GM23338 (cell line): ENCODE results near the gene FRRS1L. TPM values are rescaled to one million over a fixed set of nuclear protein-coding genes. Genes with fewer than 3 reads are reported as not detected.

ENCODE experiments used
- ATAC-seq: fragments of 200-7000 bp; cut with Tn5 transposase; 3 replicates; pipeline ENCODE4 v1.9.1; 2020
- DNase-seq: peaks from one replicate; pipeline ENCODE4 v3.0.0-alpha.2; 2015; ENCODE audit warnings: low spot score
- H2AFZ ChIP-seq: fragments of 200-600 bp; sonication (generic); 2 replicates; pipeline ENCODE4 v1.8.0; 2016; ENCODE audit warnings: antibody characterized with exemption, mild to moderate bottlenecking, moderate library complexity
- H3F3A ChIP-seq: fragments of 200-600 bp; sonication (generic); replicated peaks from 2 replicates; pipeline ENCODE4 v1.8.0; 2017; ENCODE audit warnings: antibody characterized with exemption, mixed run types, low read depth
- H3K27ac ChIP-seq: fragments of 200-600 bp; sonication (generic); 2 replicates; pipeline ENCODE4 v1.6.1; 2016; ENCODE audit warnings: low read depth
- H3K27me3 ChIP-seq: fragments of 200-600 bp; sonication (generic); 2 replicates; pipeline ENCODE4 v1.8.0; 2016; ENCODE audit warnings: mild to moderate bottlenecking, mixed run types, moderate library complexity; ENCODE audit not compliant: insufficient read depth
- H3K36me3 ChIP-seq: fragments of 200-600 bp; sonication (generic); 2 replicates; pipeline ENCODE4 v1.8.0; 2016; ENCODE audit warnings: mild to moderate bottlenecking; ENCODE audit not compliant: insufficient read depth
- H3K4me1 ChIP-seq: fragments of 200-600 bp; sonication (generic); 2 replicates; pipeline ENCODE4 v1.8.0; 2016; ENCODE audit warnings: mild to moderate bottlenecking, moderate library complexity; ENCODE audit not compliant: insufficient read depth
- H3K4me2 ChIP-seq: fragments of 200-600 bp; sonication (generic); 2 replicates; pipeline ENCODE4 v1.7.1; 2017; ENCODE audit warnings: mixed run types
- H3K4me3 ChIP-seq: fragments of 200-600 bp; sonication (generic); 2 replicates; pipeline ENCODE4 v1.6.1; 2016; ENCODE audit warnings: mixed run types
- H3K79me2 ChIP-seq: fragments of 200-600 bp; sonication (generic); replicated peaks from 2 replicates; pipeline ENCODE4 v1.8.0; 2017; ENCODE audit warnings: mild to moderate bottlenecking; ENCODE audit not compliant: insufficient read depth
- H3K9me2 ChIP-seq: fragments of 200-600 bp; sonication (generic); 2 replicates; pipeline ENCODE4 v1.8.0; 2017; ENCODE audit not compliant: insufficient read depth
- H4K20me1 ChIP-seq: fragments of 200-600 bp; sonication (generic); replicated peaks from 2 replicates; pipeline ENCODE4 v1.8.0; 2017; ENCODE audit warnings: mild to moderate bottlenecking; ENCODE audit not compliant: insufficient read depth
- H3K27ac Mint-ChIP-seq: 2 replicates; pipeline ENCODE4 v1.8.0; 2020; ENCODE audit warnings: inconsistent platforms, mild to moderate bottlenecking, moderate library complexity, mixed read lengths
- H3K27me3 Mint-ChIP-seq: 3 replicates; pipeline ENCODE4 v1.8.0; 2022; ENCODE audit warnings: low read depth, mild to moderate bottlenecking, moderate library complexity, mixed read lengths, inconsistent platforms; ENCODE audit not compliant: insufficient read depth, poor library complexity
- H3K36me3 Mint-ChIP-seq: 3 replicates; pipeline ENCODE4 v1.8.0; 2021; ENCODE audit warnings: low read depth, mild to moderate bottlenecking, inconsistent platforms, moderate library complexity, mixed read lengths
- H3K4me1 Mint-ChIP-seq: 3 replicates; pipeline ENCODE4 v1.8.0; 2020; ENCODE audit warnings: mild to moderate bottlenecking, inconsistent platforms, mixed read lengths
- H3K4me3 Mint-ChIP-seq: 3 replicates; pipeline ENCODE4 v1.8.0; 2021; ENCODE audit warnings: moderate library complexity, mild to moderate bottlenecking, inconsistent platforms, mixed read lengths
- H3K9me3 Mint-ChIP-seq: 3 replicates; pipeline ENCODE4 v1.8.0; 2020; ENCODE audit warnings: moderate library complexity, mild to moderate bottlenecking, inconsistent platforms, mixed read lengths
- CREB1 ChIP-seq: fragments of 250-450 bp; sonication (Bioruptor Pico); IDR thresholded peaks from 2 replicates; pipeline ENCODE4 v1.5.0; 2020; ENCODE audit warnings: low read depth, mild to moderate bottlenecking, moderate library complexity
- EZH2 ChIP-seq: fragments of 200-600 bp; sonication (generic); IDR thresholded peaks from one replicate; pipeline ENCODE4 v1.8.0; 2017; ENCODE audit warnings: antibody characterized with exemption, mild to moderate bottlenecking, low read depth; ENCODE audit not compliant: unreplicated experiment
- EZH2phosphoT487 ChIP-seq: fragments of 200-600 bp; sonication (generic); IDR thresholded peaks from one replicate; pipeline ENCODE4 v1.8.1; 2018; ENCODE audit warnings: antibody characterized with exemption; ENCODE audit not compliant: unreplicated experiment
- JUNB ChIP-seq: IDR thresholded peaks from one replicate; pipeline ENCODE4 v1.6.1; 2016; ENCODE audit warnings: antibody characterized with exemption; ENCODE audit not compliant: unreplicated experiment
- NANOG ChIP-seq: IDR thresholded peaks from 2 replicates; pipeline ENCODE4 v1.6.1; 2016; ENCODE audit warnings: antibody characterized with exemption, borderline replicate concordance
- POLR2AphosphoS5 ChIP-seq: IDR thresholded peaks from 2 replicates; pipeline ENCODE4 v1.6.1; 2016; ENCODE audit warnings: antibody characterized with exemption, low read depth
- STAT1 ChIP-seq: IDR thresholded peaks from one replicate; pipeline ENCODE4 v1.6.1; 2016; ENCODE audit warnings: antibody characterized with exemption; ENCODE audit not compliant: unreplicated experiment
- ZNF114 ChIP-seq: fragments of 250-450 bp; sonication (Bioruptor Pico); IDR thresholded peaks from 2 replicates; pipeline ENCODE4 v1.5.0; 2020; ENCODE audit warnings: mild to moderate bottlenecking, moderate library complexity
- ZNF331 ChIP-seq: fragments of 250-450 bp; sonication (Bioruptor Pico); IDR thresholded peaks from 2 replicates; pipeline ENCODE4 v1.5.0; 2020; ENCODE audit warnings: low read depth, mild to moderate bottlenecking, moderate library complexity
- polyA plus RNA-seq: library from polyadenylated mRNA; unstranded; fragments of >200 nt; fragmentation: Nextera tagmentation; extraction: Ambion mirVana; gene quantifications from 2 replicates; pipeline ENCODE4 v1.2.1, GENCODE V29; 2016
- total RNA-seq: library from RNA; depleted of rRNA; stranded (reverse); fragments of >200 nt; shearing (Covaris generic); gene quantifications from 2 replicates; pipeline ENCODE4 v1.2.3, GENCODE V29; 2014
- TF ChIP-seq, protein P1 (sequence below), 2 experiments: fragments of 200-600 bp in 1 of 2; sonication (generic) in 1 of 2; conservative IDR thresholded peaks; 2 replicates each; pipeline versions ENCODE4 v1.5.1 to v1.6.1; 2016 to 2017; ENCODE audit warnings: antibody characterized with exemption in 2 of 2, low read depth in 2 of 2, mild to moderate bottlenecking in 2 of 2, moderate library complexity in 1 of 2
- TF ChIP-seq, protein P2 (sequence below): IDR thresholded peaks from 2 replicates; pipeline ENCODE4 v1.6.1; 2016; ENCODE audit warnings: antibody characterized with exemption
- TF ChIP-seq, protein P3 (sequence below): fragments of 250-450 bp; sonication (Bioruptor Pico); IDR thresholded peaks from 2 replicates; pipeline ENCODE4 v1.5.0; 2020; ENCODE audit warnings: mild to moderate bottlenecking, moderate library complexity
- TF ChIP-seq, protein P4 (sequence below): IDR thresholded peaks from one replicate; pipeline ENCODE4 v1.6.1; 2018; ENCODE audit warnings: antibody characterized with exemption; ENCODE audit not compliant: unreplicated experiment

FRRS1L gene
- total and polyA plus RNA-seq, 2 experiments from 2014 or later, result 0.37 to 1.1 TPM

DNA sequence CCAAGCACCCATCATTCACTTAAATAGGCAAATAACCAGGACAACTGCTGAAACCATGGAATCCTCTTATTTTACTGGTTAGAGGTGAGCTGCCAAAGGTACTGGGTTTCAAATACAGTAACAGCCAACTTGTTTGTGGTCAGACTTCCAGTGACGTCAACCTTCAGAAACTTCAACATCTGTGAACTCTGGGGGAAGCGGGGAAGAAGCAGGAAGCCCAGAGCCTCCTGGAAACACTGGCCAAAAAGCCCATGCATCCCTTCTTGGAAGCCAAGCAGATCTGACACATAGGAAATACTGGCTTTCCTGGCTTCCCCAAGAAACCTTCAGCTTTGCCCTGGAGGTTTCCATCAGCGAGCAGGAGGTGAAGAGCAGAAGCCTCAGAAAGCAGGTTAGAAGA lies 4.9 kb upstream of the FRRS1L start (continued):
- TF ChIP-seq, protein P1, sequence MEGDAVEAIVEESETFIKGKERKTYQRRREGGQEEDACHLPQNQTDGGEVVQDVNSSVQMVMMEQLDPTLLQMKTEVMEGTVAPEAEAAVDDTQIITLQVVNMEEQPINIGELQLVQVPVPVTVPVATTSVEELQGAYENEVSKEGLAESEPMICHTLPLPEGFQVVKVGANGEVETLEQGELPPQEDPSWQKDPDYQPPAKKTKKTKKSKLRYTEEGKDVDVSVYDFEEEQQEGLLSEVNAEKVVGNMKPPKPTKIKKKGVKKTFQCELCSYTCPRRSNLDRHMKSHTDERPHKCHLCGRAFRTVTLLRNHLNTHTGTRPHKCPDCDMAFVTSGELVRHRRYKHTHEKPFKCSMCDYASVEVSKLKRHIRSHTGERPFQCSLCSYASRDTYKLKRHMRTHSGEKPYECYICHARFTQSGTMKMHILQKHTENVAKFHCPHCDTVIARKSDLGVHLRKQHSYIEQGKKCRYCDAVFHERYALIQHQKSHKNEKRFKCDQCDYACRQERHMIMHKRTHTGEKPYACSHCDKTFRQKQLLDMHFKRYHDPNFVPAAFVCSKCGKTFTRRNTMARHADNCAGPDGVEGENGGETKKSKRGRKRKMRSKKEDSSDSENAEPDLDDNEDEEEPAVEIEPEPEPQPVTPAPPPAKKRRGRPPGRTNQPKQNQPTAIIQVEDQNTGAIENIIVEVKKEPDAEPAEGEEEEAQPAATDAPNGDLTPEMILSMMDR (conservative IDR thresholded peaks at IDR 0.05; ENCODE audit: low read depth in 2 of 2), result no peak
- TF ChIP-seq ZNF331 (CRISPR knock-in tag) (no peak), EZH2 (no peak), STAT1 (no peak), EZH2phosphoT487 (no peak), ZNF114 (CRISPR knock-in tag) (no peak), JUNB (no peak), CREB1 (CRISPR knock-in tag) (no peak), POLR2AphosphoS5 (no peak), NANOG (no peak)
- TF ChIP-seq, protein P2, sequence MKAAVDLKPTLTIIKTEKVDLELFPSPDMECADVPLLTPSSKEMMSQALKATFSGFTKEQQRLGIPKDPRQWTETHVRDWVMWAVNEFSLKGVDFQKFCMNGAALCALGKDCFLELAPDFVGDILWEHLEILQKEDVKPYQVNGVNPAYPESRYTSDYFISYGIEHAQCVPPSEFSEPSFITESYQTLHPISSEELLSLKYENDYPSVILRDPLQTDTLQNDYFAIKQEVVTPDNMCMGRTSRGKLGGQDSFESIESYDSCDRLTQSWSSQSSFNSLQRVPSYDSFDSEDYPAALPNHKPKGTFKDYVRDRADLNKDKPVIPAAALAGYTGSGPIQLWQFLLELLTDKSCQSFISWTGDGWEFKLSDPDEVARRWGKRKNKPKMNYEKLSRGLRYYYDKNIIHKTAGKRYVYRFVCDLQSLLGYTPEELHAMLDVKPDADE, result no peak

DNA sequence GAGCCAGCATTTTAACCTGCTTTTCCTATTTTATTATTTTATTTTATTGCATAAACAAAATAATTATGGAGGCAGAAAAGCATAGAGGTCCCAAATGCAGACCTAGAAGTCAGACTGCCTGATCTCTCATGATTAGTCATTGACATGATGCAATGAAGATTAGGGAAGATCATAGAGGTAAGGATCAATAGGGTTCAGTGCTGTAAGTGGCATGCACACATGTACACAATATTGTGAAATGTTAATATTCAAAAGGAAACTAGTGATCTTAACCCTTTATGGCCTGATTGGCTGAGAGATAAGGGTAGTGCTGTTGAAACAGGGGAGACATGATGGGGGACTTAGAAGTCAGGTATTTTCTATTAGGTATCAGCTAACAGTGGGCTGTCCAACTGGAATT lies 1.1 kb upstream of the FRRS1L start:
- H3K4me3 Mint-ChIP-seq, result no peak overlapping the region; the same call in 2 of the 3 replicates
- peaks cover 37% of the 10 kb centered on the region for H3K27me3 ChIP-seq
- peaks cover 11% of the 10 kb centered on the region for H3K9me3 Mint-ChIP-seq
- H3K4me2 ChIP-seq, result no peak overlapping the region
- no peaks in the 10 kb centered on the region for H3K9me2 ChIP-seq
- H2AFZ ChIP-seq, result no peak overlapping the region; the same call in 1 of the 2 replicates
- no peaks in the 10 kb centered on the region for H4K20me1 ChIP-seq
- peaks cover 2% of the 10 kb centered on the region; the same call in 1 of the 3 replicates for H3K36me3 Mint-ChIP-seq
- no peak for DNase-seq
- H3K79me2 ChIP-seq, result no peaks in the 10 kb centered on the region
- peaks cover 24% of the 10 kb centered on the region for H3K27me3 Mint-ChIP-seq
- no peaks in the 10 kb centered on the region for H3K36me3 ChIP-seq
- H3K4me3 ChIP-seq, result no peak overlapping the region
- no peak for ATAC-seq
- H3F3A ChIP-seq, result peaks cover 4% of the 10 kb centered on the region; the same call in 1 of the 2 replicates
- H3K4me1 ChIP-seq, result 0 out of 2 replicates have a peak, but pooled peaks cover 9% of the 10 kb centered on the region
- no peak overlapping the region for H3K27ac Mint-ChIP-seq
- H3K4me1 Mint-ChIP-seq, result peaks cover 7% of the 10 kb centered on the region; the same call in 1 of the 3 replicates
- no peak overlapping the region for H3K27ac ChIP-seq
- TF ChIP-seq ZNF114 (CRISPR knock-in tag) (no peak), STAT1 (no peak), POLR2AphosphoS5 (no peak), EZH2phosphoT487 (no peak), NANOG (no peak), JUNB (no peak), EZH2 (no peak), ZNF331 (CRISPR knock-in tag) (no peak)
- TF ChIP-seq, protein P3, sequence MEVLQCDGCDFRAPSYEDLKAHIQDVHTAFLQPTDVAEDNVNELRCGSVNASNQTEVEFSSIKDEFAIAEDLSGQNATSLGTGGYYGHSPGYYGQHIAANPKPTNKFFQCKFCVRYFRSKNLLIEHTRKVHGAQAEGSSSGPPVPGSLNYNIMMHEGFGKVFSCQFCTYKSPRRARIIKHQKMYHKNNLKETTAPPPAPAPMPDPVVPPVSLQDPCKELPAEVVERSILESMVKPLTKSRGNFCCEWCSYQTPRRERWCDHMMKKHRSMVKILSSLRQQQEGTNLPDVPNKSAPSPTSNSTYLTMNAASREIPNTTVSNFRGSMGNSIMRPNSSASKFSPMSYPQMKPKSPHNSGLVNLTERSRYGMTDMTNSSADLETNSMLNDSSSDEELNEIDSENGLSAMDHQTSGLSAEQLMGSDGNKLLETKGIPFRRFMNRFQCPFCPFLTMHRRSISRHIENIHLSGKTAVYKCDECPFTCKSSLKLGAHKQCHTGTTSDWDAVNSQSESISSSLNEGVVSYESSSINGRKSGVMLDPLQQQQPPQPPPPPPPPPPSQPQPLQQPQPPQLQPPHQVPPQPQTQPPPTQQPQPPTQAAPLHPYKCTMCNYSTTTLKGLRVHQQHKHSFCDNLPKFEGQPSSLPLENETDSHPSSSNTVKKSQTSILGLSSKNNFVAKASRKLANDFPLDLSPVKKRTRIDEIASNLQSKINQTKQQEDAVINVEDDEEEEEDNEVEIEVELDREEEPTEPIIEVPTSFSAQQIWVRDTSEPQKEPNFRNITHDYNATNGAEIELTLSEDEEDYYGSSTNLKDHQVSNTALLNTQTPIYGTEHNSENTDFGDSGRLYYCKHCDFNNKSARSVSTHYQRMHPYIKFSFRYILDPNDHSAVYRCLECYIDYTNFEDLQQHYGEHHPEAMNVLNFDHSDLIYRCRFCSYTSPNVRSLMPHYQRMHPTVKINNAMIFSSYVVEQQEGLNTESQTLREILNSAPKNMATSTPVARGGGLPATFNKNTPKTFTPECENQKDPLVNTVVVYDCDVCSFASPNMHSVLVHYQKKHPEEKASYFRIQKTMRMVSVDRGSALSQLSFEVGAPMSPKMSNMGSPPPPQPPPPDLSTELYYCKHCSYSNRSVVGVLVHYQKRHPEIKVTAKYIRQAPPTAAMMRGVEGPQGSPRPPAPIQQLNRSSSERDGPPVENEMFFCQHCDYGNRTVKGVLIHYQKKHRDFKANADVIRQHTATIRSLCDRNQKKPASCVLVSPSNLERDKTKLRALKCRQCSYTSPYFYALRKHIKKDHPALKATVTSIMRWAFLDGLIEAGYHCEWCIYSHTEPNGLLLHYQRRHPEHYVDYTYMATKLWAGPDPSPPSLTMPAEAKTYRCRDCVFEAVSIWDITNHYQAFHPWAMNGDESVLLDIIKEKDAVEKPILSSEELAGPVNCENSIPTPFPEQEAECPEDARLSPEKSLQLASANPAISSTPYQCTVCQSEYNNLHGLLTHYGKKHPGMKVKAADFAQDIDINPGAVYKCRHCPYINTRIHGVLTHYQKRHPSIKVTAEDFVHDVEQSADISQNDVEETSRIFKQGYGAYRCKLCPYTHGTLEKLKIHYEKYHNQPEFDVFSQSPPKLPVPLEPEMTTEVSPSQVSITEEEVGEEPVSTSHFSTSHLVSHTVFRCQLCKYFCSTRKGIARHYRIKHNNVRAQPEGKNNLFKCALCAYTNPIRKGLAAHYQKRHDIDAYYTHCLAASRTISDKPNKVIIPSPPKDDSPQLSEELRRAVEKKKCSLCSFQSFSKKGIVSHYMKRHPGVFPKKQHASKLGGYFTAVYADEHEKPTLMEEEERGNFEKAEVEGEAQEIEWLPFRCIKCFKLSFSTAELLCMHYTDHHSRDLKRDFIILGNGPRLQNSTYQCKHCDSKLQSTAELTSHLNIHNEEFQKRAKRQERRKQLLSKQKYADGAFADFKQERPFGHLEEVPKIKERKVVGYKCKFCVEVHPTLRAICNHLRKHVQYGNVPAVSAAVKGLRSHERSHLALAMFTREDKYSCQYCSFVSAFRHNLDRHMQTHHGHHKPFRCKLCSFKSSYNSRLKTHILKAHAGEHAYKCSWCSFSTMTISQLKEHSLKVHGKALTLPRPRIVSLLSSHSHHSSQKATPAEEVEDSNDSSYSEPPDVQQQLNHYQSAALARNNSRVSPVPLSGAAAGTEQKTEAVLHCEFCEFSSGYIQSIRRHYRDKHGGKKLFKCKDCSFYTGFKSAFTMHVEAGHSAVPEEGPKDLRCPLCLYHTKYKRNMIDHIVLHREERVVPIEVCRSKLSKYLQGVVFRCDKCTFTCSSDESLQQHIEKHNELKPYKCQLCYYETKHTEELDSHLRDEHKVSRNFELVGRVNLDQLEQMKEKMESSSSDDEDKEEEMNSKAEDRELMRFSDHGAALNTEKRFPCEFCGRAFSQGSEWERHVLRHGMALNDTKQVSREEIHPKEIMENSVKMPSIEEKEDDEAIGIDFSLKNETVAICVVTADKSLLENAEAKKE (CRISPR knock-in tag), result no peak
- TF ChIP-seq, protein P4, sequence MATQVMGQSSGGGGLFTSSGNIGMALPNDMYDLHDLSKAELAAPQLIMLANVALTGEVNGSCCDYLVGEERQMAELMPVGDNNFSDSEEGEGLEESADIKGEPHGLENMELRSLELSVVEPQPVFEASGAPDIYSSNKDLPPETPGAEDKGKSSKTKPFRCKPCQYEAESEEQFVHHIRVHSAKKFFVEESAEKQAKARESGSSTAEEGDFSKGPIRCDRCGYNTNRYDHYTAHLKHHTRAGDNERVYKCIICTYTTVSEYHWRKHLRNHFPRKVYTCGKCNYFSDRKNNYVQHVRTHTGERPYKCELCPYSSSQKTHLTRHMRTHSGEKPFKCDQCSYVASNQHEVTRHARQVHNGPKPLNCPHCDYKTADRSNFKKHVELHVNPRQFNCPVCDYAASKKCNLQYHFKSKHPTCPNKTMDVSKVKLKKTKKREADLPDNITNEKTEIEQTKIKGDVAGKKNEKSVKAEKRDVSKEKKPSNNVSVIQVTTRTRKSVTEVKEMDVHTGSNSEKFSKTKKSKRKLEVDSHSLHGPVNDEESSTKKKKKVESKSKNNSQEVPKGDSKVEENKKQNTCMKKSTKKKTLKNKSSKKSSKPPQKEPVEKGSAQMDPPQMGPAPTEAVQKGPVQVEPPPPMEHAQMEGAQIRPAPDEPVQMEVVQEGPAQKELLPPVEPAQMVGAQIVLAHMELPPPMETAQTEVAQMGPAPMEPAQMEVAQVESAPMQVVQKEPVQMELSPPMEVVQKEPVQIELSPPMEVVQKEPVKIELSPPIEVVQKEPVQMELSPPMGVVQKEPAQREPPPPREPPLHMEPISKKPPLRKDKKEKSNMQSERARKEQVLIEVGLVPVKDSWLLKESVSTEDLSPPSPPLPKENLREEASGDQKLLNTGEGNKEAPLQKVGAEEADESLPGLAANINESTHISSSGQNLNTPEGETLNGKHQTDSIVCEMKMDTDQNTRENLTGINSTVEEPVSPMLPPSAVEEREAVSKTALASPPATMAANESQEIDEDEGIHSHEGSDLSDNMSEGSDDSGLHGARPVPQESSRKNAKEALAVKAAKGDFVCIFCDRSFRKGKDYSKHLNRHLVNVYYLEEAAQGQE, result no peak
